Panc1 (cell line): ENCODE measurements around the gene SETDB2. TPM values are rescaled to one million over a fixed set of nuclear protein-coding genes. Genes with fewer than 3 reads are reported as not detected.

Experiments used
- ATAC-seq: fragments of 200-7000 bp; cut with Tn5 transposase; 2 replicates; pipeline ENCODE4 v1.9.1; 2020; ENCODE audit warnings: mild to moderate bottlenecking, moderate library complexity
- BruUV-seq: library from RNA; stranded (reverse); fragments of 400-500 nt; replicated peaks from 2 replicates; lab custom pipeline; 2021; lab: Mats Ljungman, UMichigan
- CTCF ChIA-PET: fragments of 300-600 bp; sonication (Branson Sonifier 250); formaldehyde crosslinking; loops from one replicate; lab custom pipeline; 2022; ENCODE audit warnings: antibody characterized with exemption; lab: Charles Lee
- POLR2A ChIA-PET: fragments of 300-600 bp; sonication (Branson Sonifier 250); formaldehyde crosslinking; loops from one replicate; lab custom pipeline; 2022; ENCODE audit warnings: antibody characterized with exemption; lab: Charles Lee
- DNase-seq: peaks from one replicate; pipeline ENCODE4 v3.0.0-alpha.2; 2010; ENCODE audit warnings: low read depth, low spot score
- H3K27ac ChIP-seq: 2 replicates; pipeline ENCODE4 v1.5.1; 2011; ENCODE audit warnings: mild to moderate bottlenecking, low read length, inconsistent platforms
- H3K27me3 ChIP-seq: fragments of 200-500 bp; sonication (Bioruptor generic); 2 replicates; pipeline ENCODE4 v1.6.0; 2014; ENCODE audit warnings: low read length, inconsistent platforms; ENCODE audit not compliant: control insufficient read depth, insufficient read depth
- H3K36me3 ChIP-seq: fragments of 200-500 bp; sonication (Bioruptor generic); 2 replicates; pipeline ENCODE4 v1.5.1; 2014; ENCODE audit warnings: inconsistent platforms, mild to moderate bottlenecking, low read length, moderate library complexity; ENCODE audit not compliant: control insufficient read depth, insufficient read depth
- H3K4me1 ChIP-seq: 2 replicates; pipeline ENCODE4 v1.5.1; 2011; ENCODE audit warnings: inconsistent platforms, mild to moderate bottlenecking, low read length, moderate library complexity; ENCODE audit not compliant: control insufficient read depth, insufficient read depth
- H3K4me3 ChIP-seq, 2 experiments: 2 replicates each; pipeline ENCODE4 v1.5.1; 2011 to 2012; ENCODE audit warnings: low read depth in 2 of 2, low read length in 2 of 2, mild to moderate bottlenecking in 2 of 2, inconsistent platforms in 1 of 2, moderate library complexity in 1 of 2
- H3K9me3 ChIP-seq: fragments of 200-500 bp; sonication (Bioruptor generic); 2 replicates; pipeline ENCODE4 v1.5.1; 2014; ENCODE audit warnings: low read depth, mild to moderate bottlenecking, inconsistent platforms, low read length, moderate library complexity; ENCODE audit not compliant: control insufficient read depth, insufficient read depth
- CTCF ChIP-seq: fragments of 450-650 bp; IDR thresholded peaks from 2 replicates; pipeline ENCODE4 v1.5.1; 2017; ENCODE audit warnings: mild to moderate bottlenecking
- POLR2AphosphoS5 ChIP-seq: IDR thresholded peaks from 2 replicates; pipeline ENCODE4 v1.6.1; 2012; ENCODE audit warnings: mild to moderate bottlenecking, low read depth, low read length, moderate library complexity
- REST ChIP-seq, 2 experiments: IDR thresholded peaks; 2 replicates each; pipeline ENCODE4 v1.6.1; 2011 to 2012; ENCODE audit warnings: low read depth in 2 of 2, control low read depth in 1 of 2, low read length in 1 of 2, mild to moderate bottlenecking in 1 of 2, moderate library complexity in 1 of 2; ENCODE audit not compliant: insufficient read depth in 1 of 2
- SIN3A ChIP-seq: IDR thresholded peaks from 2 replicates; pipeline ENCODE4 v1.6.1; 2012; ENCODE audit warnings: low read depth, mild to moderate bottlenecking, low read length, moderate library complexity, borderline replicate concordance; ENCODE audit not compliant: insufficient read depth
- TCF7L2 ChIP-seq: IDR thresholded peaks from 2 replicates; pipeline ENCODE4 v1.6.1; 2011; ENCODE audit warnings: mild to moderate bottlenecking, low read depth, low read length, inconsistent platforms
- in situ Hi-C: cut with HindIII; loops from 2 replicates; pipeline ENCODE4 v1.10.0; 2016; ENCODE audit warnings: low sequenced_read_pairs, low pct_unique_long_range_greater_than_20kb
- intact Hi-C: fragments of 100-400 bp; cut with micrococcal nuclease; formaldehyde crosslinking; loops from one replicate; pipeline ENCODE4 v1.10.0; 2022; ENCODE audit not compliant: unreplicated experiment
- total RNA-seq: library from RNA; stranded (reverse); gene quantifications from one replicate; pipeline ENCODE4 v1.2.1, GENCODE V29; 2021; ENCODE audit not compliant: unreplicated experiment

Gene SETDB2
- total RNA-seq, 1 experiment from 2014 or later, result 6.1 TPM

GRCh38 chr13:49436890-49437289 lies 7.2 kb upstream of the SETDB2 start:
- ChIA-PET POLR2A (no interaction called here), CTCF (no interaction called here)
- Histone ChIP-seq H3K4me3 (no peak overlapping the region), H3K27me3 (no peaks in the 10 kb centered on the region), H3K4me1 (no peaks in the 10 kb centered on the region), H3K9me3 (no peaks in the 10 kb centered on the region), H3K27ac (no peak overlapping the region), H3K36me3 (no peaks in the 10 kb centered on the region)
- intact Hi-C loops (loop anchor here (5.0 kb wide), 1 partner anchor 135 kb away; no protein-coding TSS in a partner anchor), in situ Hi-C loops (no loop called here)
- DNase-seq, result no peak
- BruUV-seq, result no TSS peak
- no peak; the same call in 1 of the 2 replicates for ATAC-seq
- TF ChIP-seq TCF7L2 (no peak), SIN3A (no peak), POLR2AphosphoS5 (no peak), CTCF (no peak; the same call in 1 of the 2 replicates), REST (IDR thresholded peaks at IDR 0.05; ENCODE audit: insufficient read depth in 1 of 2, low read depth in 2 of 2, low read length in 1 of 2) (no peak)

GRCh38 chr13:49437705-49438104 lies 6.4 kb upstream of the SETDB2 start:
- Histone ChIP-seq H3K9me3 (no peaks in the 10 kb centered on the region), H3K4me1 (no peaks in the 10 kb centered on the region), H3K27ac (no peak overlapping the region), H3K36me3 (no peaks in the 10 kb centered on the region), H3K4me3 (no peak overlapping the region), H3K27me3 (no peaks in the 10 kb centered on the region)
- BruUV-seq, result no TSS peak
- ATAC-seq (no peak), DNase-seq (no peak)
- POLR2A ChIA-PET, result no interaction called here
- intact Hi-C loops (loop anchor here (5.0 kb wide), 1 partner anchor 135 kb away; no protein-coding TSS in a partner anchor), in situ Hi-C loops (no loop called here)
- TF ChIP-seq REST (IDR thresholded peaks at IDR 0.05; ENCODE audit: insufficient read depth in 1 of 2, low read depth in 2 of 2, low read length in 1 of 2) (no peak), TCF7L2 (no peak), CTCF (no peak), SIN3A (no peak), POLR2AphosphoS5 (no peak)
- CTCF ChIA-PET, result no interaction called here
